H1 (cell line): ENCODE measurements around the gene MAP2K5. TPM values are rescaled to one million over a fixed set of nuclear protein-coding genes. Genes with fewer than 3 reads are reported as not detected.

Source experiments
- CHD1 ChIP-seq: IDR thresholded peaks from 2 replicates; pipeline ENCODE4 v1.6.1; 2012; ENCODE audit warnings: low read depth, low read length, improper control_type of control experiment
- CREB1 ChIP-seq: IDR thresholded peaks from 2 replicates; pipeline ENCODE4 v1.6.1; 2012; ENCODE audit warnings: inconsistent platforms
- CTCF ChIP-seq, 3 experiments: IDR thresholded peaks; 1 replicate in 2 of 3; 2 replicates in 1 of 3; pipeline versions ENCODE4 v1.5.1 to v1.6.1; 2011; ENCODE audit warnings: low read length in 3 of 3, mild to moderate bottlenecking in 3 of 3, inconsistent platforms in 2 of 3, low read depth in 1 of 3, moderate library complexity in 1 of 3; ENCODE audit not compliant: insufficient read depth in 1 of 3; ENCODE audit errors: control extremely low read depth in 1 of 3
- POLR2A ChIP-seq, 2 experiments: IDR thresholded peaks; 1 replicate in 1 of 2; 2 replicates in 1 of 2; pipeline ENCODE4 v1.6.1; 2011; ENCODE audit warnings: low read depth in 2 of 2, low read length in 2 of 2, mild to moderate bottlenecking in 2 of 2; ENCODE audit errors: control extremely low read depth in 1 of 2
- RNF2 ChIP-seq: fragments of 200-900, 300-1000 bp; sonication (generic); IDR thresholded peaks from 2 replicates; pipeline ENCODE4 v1.7.1; 2016; ENCODE audit warnings: borderline replicate concordance, low read depth, mild to moderate bottlenecking, antibody characterized with exemption, low read length; ENCODE audit not compliant: poor library complexity, severe bottlenecking; ENCODE audit errors: missing control alignments
- polyA plus RNA-seq, 7 experiments: library from polyadenylated mRNA; depleted of rRNA in 3 of 7; stranded (reverse) in 5 of 7; unstranded in 2 of 7; fragments of >200 nt in 5 of 7; fragments of 200-250 nt in 2 of 7; gene quantifications; 1 replicate in 5 of 7; 2 replicates in 1 of 7; 4 replicates in 1 of 7; pipeline versions ENCODE4 v1.2.1 to v1.2.3, GENCODE V29; 2011 to 2013; ENCODE audit warnings: missing spikeins in 2 of 7, mixed read lengths in 2 of 7
- total RNA-seq: library from RNA; stranded (reverse); fragmentation: NEBNext Ultra II Directional; extraction: Animal tissue kit (Norgen Biotek cat#: 25700); gene quantifications from 2 replicates; pipeline ENCODE4 v1.2.1, GENCODE V29; 2021

MAP2K5 gene
- total and polyA plus RNA-seq, 2 of the 8 experiments (the other 6 are each of a cell fraction or from before 2014, with no cell fraction given) = 4.4 to 15.8 TPM

- TF ChIP-seq CTCF (IDR thresholded peaks at IDR 0.05; ENCODE audit: control extremely low read depth in 1 of 3, insufficient read depth in 1 of 3, low read depth in 1 of 3, low read length in 3 of 3) (no peak), CREB1 (no peak), POLR2A (IDR thresholded peaks at IDR 0.05; ENCODE audit: control extremely low read depth in 1 of 2, low read depth in 2 of 2, low read length in 2 of 2) (no peak), RNF2 (no peak), CHD1 (no peak)
Observed at GRCh38 chr15:67716171-67716570, 173.7 kb downstream of the MAP2K5 start (continued).
